ENCODE results near the gene ANKRD50.

DNA sequence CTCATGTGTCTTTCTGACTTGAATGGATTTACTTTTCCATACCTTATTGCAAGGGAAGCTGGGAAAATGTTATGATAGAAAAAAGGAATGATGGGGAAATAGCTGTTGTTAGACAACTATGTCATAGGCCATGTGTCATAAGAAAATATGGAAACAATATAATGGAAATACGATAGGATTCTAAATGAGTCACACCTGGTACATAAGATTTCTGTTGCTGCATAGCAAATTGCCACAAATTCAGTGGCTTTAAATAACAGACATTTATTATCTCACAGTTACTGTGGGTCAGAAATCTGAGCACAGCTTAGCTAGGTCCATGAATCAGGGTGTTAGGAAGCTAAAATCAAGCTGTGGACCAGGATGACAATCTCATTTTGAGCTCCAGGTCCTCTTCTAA is 44.6 kb upstream of the ANKRD50 start:
- no peak for TF ChIP-seq CTCF (IDR thresholded peaks at IDR 0.05; ENCODE audit: poor library complexity, severe bottlenecking)
- no peak for TF ChIP-seq POLR2AphosphoS5 (IDR thresholded peaks at IDR 0.05)
- TF ChIP-seq REST (IDR thresholded peaks at IDR 0.05; ENCODE audit: borderline replicate concordance) = no peak
- TF ChIP-seq TAF1 (IDR thresholded peaks at IDR 0.05; ENCODE audit: low read depth) = no peak
- TF ChIP-seq RAD21 (conservative IDR thresholded peaks at IDR 0.05) = no peak
- no peak for TF ChIP-seq EZH2 (IDR thresholded peaks at IDR 0.05; ENCODE audit: borderline replicate concordance, insufficient read depth, low read length, poor library complexity, severe bottlenecking)
- TF ChIP-seq MXI1 (conservative IDR thresholded peaks at IDR 0.05; ENCODE audit: poor library complexity, severe bottlenecking) = no peak
